ENCODE measurements around the gene SRSF4.

DNA sequence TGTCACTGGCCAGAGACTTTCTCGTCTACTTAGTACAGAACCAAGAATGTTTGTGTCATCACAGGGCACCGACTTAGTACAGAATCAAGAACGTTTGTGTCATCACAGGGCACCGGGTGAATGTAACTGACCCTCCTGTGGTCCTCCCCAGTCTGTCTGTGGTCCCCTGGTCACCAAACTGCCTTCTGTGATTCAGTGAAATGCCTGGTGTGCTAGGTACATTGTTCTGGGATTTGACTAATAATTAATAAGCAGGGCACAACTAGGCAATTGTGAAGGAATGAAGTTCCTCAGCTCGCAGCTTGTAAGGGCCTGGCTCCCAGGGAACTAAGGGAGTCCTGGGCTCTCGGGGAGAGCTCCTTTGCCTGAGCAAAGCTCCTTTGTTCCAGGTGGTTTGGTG lies 41.8 kb upstream of the SRSF4 start:
- TF ChIP-seq POLR2A (IDR thresholded peaks at IDR 0.05; ENCODE audit: low read depth, low read length) (no peak), POLR2AphosphoS5 (IDR thresholded peaks at IDR 0.05; ENCODE audit: low read depth, low read length) (no peak), TAF1 (IDR thresholded peaks at IDR 0.05; ENCODE audit: borderline replicate concordance, low read depth, low read length) (no peak)

Data from GM12892 (cell line).